NT2/D1 (cell line): ENCODE data around the gene CDC23.
"Not testable (repeated sequence)": the region's sequence is repeated elsewhere in the genome, so short reads cannot be mapped to it uniquely, and the experiment has no call there.

Source experiments
- DNase-seq: peaks from one replicate; pipeline ENCODE4 v3.0.0-alpha.2; 2011; ENCODE audit warnings: low read depth, low spot score
- H3K27me3 ChIP-seq: 2 replicates; pipeline ENCODE4 v1.6.0; 2011; ENCODE audit warnings: mild to moderate bottlenecking; ENCODE audit not compliant: insufficient read length, insufficient read depth
- H3K36me3 ChIP-seq: 2 replicates; pipeline ENCODE4 v1.6.1; 2011; ENCODE audit warnings: mild to moderate bottlenecking, low read length, mixed read lengths; ENCODE audit not compliant: insufficient read depth, insufficient read length
- H3K4me1 ChIP-seq: 2 replicates; pipeline ENCODE4 v1.5.1; 2011; ENCODE audit not compliant: insufficient read depth, insufficient read length
- H3K4me3 ChIP-seq: 2 replicates; pipeline ENCODE4 v1.5.1; 2011; ENCODE audit warnings: low read depth; ENCODE audit not compliant: insufficient read length
- H3K9ac ChIP-seq: 2 replicates; pipeline ENCODE4 v1.6.0; 2011; ENCODE audit warnings: low read depth; ENCODE audit not compliant: insufficient read length
- H3K9me3 ChIP-seq: 2 replicates; pipeline ENCODE4 v1.5.1; 2011; ENCODE audit warnings: mild to moderate bottlenecking, low read length; ENCODE audit not compliant: insufficient read depth
- SUZ12 ChIP-seq: IDR thresholded peaks from 2 replicates; pipeline ENCODE4 v1.6.1; 2011; ENCODE audit not compliant: insufficient read length, insufficient read depth; ENCODE audit errors: extremely low read depth
- YY1 ChIP-seq: IDR thresholded peaks from 2 replicates; pipeline ENCODE4 v1.6.1; 2011; ENCODE audit not compliant: insufficient read length, insufficient read depth
- ZNF274 ChIP-seq: IDR thresholded peaks from 2 replicates; pipeline ENCODE4 v1.6.1; 2011; ENCODE audit warnings: mild to moderate bottlenecking, low read depth, low read length

The CDC23 gene

DNA sequence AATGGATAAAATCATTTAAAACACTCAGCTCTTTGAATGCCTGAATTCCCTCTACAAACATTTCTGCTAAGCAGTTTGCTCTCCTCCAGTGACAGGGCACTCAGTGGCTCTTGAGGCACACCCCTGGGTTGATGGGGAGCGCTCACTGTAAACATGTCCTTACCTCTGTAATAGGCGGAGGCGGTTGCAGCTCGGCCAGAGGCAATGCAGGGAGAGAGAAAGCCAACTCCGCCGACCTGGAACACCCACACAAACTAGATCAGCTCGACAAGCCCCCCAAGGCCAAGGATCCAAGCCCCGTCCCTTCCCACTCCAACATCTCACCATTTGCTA, 329 bp downstream of the CDC23 start:
- no peak for DNase-seq
- peaks cover 19% of the 10 kb centered on the region for H3K36me3 ChIP-seq

DNA sequence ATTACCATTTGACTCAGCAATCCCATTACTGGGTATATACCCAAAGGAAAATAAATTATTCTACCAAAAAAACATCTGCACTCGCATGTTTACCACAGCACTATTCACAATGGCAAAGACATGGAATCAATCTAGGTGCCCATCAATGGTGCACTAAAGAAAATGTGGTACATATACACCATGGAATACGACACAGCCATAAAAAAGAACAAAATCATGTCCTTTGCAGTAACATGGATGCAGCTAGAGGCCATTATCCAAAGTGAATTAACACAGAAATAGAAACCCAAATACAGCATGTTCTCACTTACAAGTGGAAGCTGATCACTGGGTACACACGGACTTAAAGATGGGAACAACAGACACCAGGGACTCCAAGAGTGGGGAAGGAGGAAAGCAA, 2.1 kb downstream of the CDC23 start:
- Histone ChIP-seq H3K9me3 (no peaks in the 10 kb centered on the region), H3K4me1 (no peaks in the 10 kb centered on the region), H3K36me3 (peaks cover 29% of the 10 kb centered on the region), H3K9ac (no peak overlapping the region), H3K4me3 (no peak overlapping the region), H3K27me3 (no peaks in the 10 kb centered on the region)
- no peak for DNase-seq
- TF ChIP-seq YY1 = no peak
- TF ChIP-seq SUZ12 = no peak
- TF ChIP-seq ZNF274 = no peak

More for the DNA sequence above, 329 bp downstream of the CDC23 start:
- Histone ChIP-seq H3K9me3 (no peaks in the 10 kb centered on the region), H3K4me3 (peak overlapping the region; percentile 93), H3K4me1 (no peaks in the 10 kb centered on the region), H3K27me3 (no peaks in the 10 kb centered on the region), H3K9ac (peak overlapping the region; percentile 90)
- TF ChIP-seq YY1 = no peak
- TF ChIP-seq ZNF274 = no peak
- no peak for TF ChIP-seq SUZ12

DNA sequence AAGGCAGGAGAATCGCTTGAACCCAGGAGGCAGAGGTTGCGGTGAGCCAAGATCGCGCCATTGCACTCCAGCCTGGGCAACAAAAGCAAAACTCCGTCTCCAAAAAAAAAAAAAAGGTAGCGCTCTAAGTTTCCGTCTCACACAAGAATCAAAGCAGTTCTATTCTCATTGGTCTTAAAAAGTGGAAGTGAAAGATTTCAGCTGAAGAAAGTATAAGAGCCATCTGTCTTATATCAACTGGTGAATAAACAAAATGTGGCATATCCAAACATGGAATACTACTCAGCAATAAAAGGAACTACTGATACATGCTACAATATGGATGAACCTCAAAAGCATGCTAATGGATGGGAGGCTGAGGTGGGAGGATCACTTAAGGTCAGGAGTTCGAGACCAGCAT, 19.3 kb downstream of the CDC23 start:
- H3K9me3 ChIP-seq, H3K4me1 ChIP-seq, H3K27me3 ChIP-seq, DNase-seq, H3K4me3 ChIP-seq, H3K9ac ChIP-seq: not testable (repeated sequence)
- H3K36me3 ChIP-seq = peaks cover 65% of the 10 kb centered on the region

DNA sequence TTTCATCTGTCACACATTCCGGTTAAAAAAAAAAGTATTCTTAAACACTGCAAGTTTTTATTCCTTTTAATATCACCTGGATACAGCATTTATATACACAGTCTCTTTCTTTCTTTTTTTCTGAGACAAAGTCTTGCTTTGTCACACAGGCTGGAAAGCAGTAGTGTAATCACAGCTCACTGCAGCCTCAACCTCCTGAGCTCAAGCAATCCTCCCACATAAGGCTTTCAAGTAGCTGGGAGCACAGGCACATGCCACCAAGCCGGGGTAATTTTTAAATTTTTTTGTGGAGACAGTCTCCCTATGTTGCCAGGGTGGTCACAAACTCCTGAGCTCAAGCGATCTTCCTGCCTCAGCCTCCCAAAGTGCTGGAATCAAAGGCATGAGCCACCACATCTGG, 20.3 kb downstream of the CDC23 start:
- H3K4me3 ChIP-seq = no peak overlapping the region
- TF ChIP-seq YY1 (no peak), SUZ12 (no peak), ZNF274 (no peak)
- H3K4me1 ChIP-seq = no peaks in the 10 kb centered on the region
- H3K36me3 ChIP-seq = peaks cover 66% of the 10 kb centered on the region
- no peak for DNase-seq
- no peak overlapping the region for H3K9ac ChIP-seq
- H3K9me3 ChIP-seq = no peaks in the 10 kb centered on the region
- H3K27me3 ChIP-seq = no peaks in the 10 kb centered on the region

DNA sequence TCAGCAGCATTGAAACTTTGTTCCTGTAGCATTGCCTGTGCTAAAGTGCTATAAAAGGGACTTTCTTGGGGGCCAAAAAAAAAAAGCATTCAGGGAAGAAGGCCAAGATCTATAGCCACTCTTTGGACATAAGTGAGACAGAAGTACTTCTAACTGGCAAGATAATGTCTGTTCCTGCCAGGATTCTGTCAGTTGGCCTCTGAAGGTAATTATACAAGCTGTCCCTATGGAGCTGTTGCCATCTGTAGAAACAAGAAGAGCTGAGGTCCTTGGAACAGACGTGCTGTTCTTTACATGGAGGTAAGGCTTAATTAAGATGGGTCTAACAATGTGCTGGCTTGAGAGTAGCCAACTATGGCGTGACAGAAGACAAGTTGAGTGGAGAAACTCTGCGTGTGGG, 24.5 kb downstream of the CDC23 start:
- Histone ChIP-seq H3K4me3 (no peak overlapping the region), H3K9me3 (no peaks in the 10 kb centered on the region), H3K27me3 (no peaks in the 10 kb centered on the region), H3K9ac (no peak overlapping the region), H3K36me3 (peaks cover 85% of the 10 kb centered on the region), H3K4me1 (no peaks in the 10 kb centered on the region)
- DNase-seq = no peak
- TF ChIP-seq YY1 (no peak), SUZ12 (no peak), ZNF274 (no peak)

DNA sequence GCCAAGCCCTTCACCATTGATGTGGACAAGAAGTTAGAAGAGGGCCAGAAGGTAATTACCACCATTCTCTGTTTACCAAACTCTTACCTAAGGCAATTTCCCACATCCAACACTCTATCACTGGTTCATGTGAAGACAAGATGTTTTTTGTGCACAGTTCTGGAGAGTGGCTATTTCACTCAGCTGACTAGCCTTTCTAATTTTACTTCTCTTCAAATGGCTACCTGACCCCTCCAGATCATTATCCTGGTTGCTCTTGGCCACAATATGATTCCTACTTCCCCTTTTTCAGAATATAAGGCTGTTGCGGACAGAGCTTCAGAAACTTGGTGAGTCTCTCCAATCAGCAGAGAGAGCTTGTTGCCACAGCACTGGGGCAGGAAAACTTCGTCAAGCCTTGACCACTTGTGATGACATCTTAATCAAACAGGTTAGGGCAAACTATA, 27.1 kb downstream of the CDC23 start:
- no peak for DNase-seq
- H3K9ac ChIP-seq = no peak overlapping the region
- no peaks in the 10 kb centered on the region for H3K27me3 ChIP-seq
- peaks cover 93% of the 10 kb centered on the region for H3K36me3 ChIP-seq
- no peak overlapping the region for H3K4me3 ChIP-seq
- no peak for TF ChIP-seq SUZ12
- no peak for TF ChIP-seq ZNF274
- TF ChIP-seq YY1 = no peak
- no peaks in the 10 kb centered on the region for H3K4me1 ChIP-seq
- H3K9me3 ChIP-seq = no peaks in the 10 kb centered on the region

DNA sequence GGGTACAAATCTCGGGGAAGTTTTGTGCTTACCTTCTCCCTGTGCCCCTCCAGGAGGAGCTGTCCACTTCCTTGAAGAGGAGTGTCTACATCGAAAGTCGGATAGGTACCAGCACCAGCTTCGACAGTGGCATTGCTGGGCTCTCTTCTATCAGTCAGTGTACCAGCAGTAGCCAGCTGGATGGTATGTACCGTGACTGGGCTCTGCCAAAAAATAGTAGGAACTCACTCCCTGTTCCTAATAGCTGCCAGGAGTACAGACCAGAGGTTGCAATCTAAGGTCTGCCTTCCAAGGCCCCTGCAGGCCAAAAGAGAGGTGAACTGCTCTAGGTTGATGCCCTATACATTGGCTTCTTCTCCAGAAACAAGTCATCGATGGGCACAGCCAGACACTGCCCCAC, 30.3 kb downstream of the CDC23 start:
- no peak for TF ChIP-seq ZNF274
- TF ChIP-seq SUZ12 = no peak
- no peak for TF ChIP-seq YY1
- no peak for DNase-seq
- Histone ChIP-seq H3K9ac (no peak overlapping the region), H3K4me1 (no peaks in the 10 kb centered on the region), H3K9me3 (no peaks in the 10 kb centered on the region), H3K36me3 (peaks cover 69% of the 10 kb centered on the region), H3K4me3 (no peak overlapping the region), H3K27me3 (no peaks in the 10 kb centered on the region)

DNA sequence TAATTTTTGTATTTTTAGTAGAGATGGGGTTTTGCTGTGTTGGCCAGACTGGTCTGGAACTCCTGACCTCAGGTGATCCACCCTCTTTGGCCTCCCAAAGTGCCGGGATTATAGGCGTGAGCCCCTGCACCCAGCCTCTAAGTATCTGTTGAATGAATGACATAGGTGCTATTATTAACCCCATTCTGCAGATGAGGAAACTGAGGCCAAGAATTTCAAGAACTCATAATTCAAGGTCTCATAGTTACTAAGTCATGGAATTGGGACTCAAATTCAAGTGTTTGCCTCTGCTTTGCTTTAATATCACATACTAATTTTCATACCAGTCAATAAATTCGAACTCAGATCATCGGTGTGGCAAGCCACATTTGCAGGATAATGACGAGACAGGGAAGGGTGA, 32.3 kb downstream of the CDC23 start:
- Histone ChIP-seq H3K36me3 (peaks cover 65% of the 10 kb centered on the region), H3K4me3 (no peak overlapping the region), H3K4me1 (no peaks in the 10 kb centered on the region), H3K9me3 (no peaks in the 10 kb centered on the region), H3K9ac (no peak overlapping the region), H3K27me3 (no peaks in the 10 kb centered on the region)
- DNase-seq = no peak
- TF ChIP-seq ZNF274 = no peak
- TF ChIP-seq YY1 = no peak
- no peak for TF ChIP-seq SUZ12
